ENCODE data around the gene HNRNPH1.
A peak's percentile ranks its signal among the peaks of the same experiment; 100 is the strongest.

Gene HNRNPH1

GRCh38 chr5:179621551-179622214 lies 1.8 kb downstream of the HNRNPH1 start:
- DNase-seq = no peak

- no peak for DNase-seq
Observed at GRCh38 chr5:179620703-179621350, 2.6 kb downstream of the HNRNPH1 start.

- no peak for DNase-seq
Observed at GRCh38 chr5:179620293-179620692, 3.2 kb downstream of the HNRNPH1 start.

- DNase-seq = no peak
Observed at GRCh38 chr5:179619776-179620175, 3.7 kb downstream of the HNRNPH1 start.

- DNase-seq = no peak
Observed at GRCh38 chr5:179618923-179619554, 4.4 kb downstream of the HNRNPH1 start.

GRCh38 chr5:179617930-179618329 lies 5.5 kb downstream of the HNRNPH1 start:
- DNase-seq = no peak

GRCh38 chr5:179616002-179616594 lies 7.4 kb downstream of the HNRNPH1 start:
- DNase-seq = no peak

- no peak for DNase-seq
Observed at GRCh38 chr5:179615203-179615602, 8.3 kb downstream of the HNRNPH1 start.

- no peak for DNase-seq
Observed at GRCh38 chr5:179614745-179615144, 8.7 kb downstream of the HNRNPH1 start.

- no peak for DNase-seq
Observed at GRCh38 chr5:179613460-179614071, 9.9 kb downstream of the HNRNPH1 start.

- no peak for DNase-seq
Observed at GRCh38 chr5:179612577-179613459, 10.7 kb downstream of the HNRNPH1 start.

- no peak for DNase-seq
Observed at GRCh38 chr5:179610903-179611265, 12.6 kb downstream of the HNRNPH1 start.

- no peak for DNase-seq
Observed at GRCh38 chr5:179610109-179610902, 13.2 kb downstream of the HNRNPH1 start.

GRCh38 chr5:179609834-179610108 lies 13.7 kb downstream of the HNRNPH1 start:
- no peak for DNase-seq

- DNase-seq = peak; percentile 26
Observed at GRCh38 chr5:179608131-179608581, 15.3 kb downstream of the HNRNPH1 start.

- no peak for DNase-seq
Observed at GRCh38 chr5:179607160-179607931, 16.1 kb downstream of the HNRNPH1 start.

GRCh38 chr5:179606910-179607159 lies 16.6 kb downstream of the HNRNPH1 start:
- no peak for DNase-seq

GRCh38 chr5:179606071-179606909 lies 17.2 kb downstream of the HNRNPH1 start:
- DNase-seq = no peak

GRCh38 chr5:179605026-179605833 lies 18.2 kb downstream of the HNRNPH1 start:
- DNase-seq = no peak

All from activated gamma-delta T cell treated with Interleukin-2 at 50 U/mL for 16 hours (primary cell).